ENCODE measurements around the gene FRMD1. TPM values are rescaled to one million over a fixed set of nuclear protein-coding genes. Genes with fewer than 3 reads are reported as not detected.

Gene FRMD1
- total RNA-seq, 2 experiments from 2014 or later = not detected

- no peaks in the 10 kb centered on the region for H3K36me3 Mint-ChIP-seq (ENCODE audit: low read depth)
- peaks cover 8% of the 10 kb centered on the region for H3K27me3 Mint-ChIP-seq (ENCODE audit: low read depth)
- no peak for DNase-seq
- no peak overlapping the region for H3K4me3 Mint-ChIP-seq
- H3K9me3 Mint-ChIP-seq = no peaks in the 10 kb centered on the region
- no peak overlapping the region for H3K27ac Mint-ChIP-seq
- intact Hi-C loops (cut with micrococcal nuclease) = no loop called here
- H3K4me1 Mint-ChIP-seq (ENCODE audit: low read depth) = no peaks in the 10 kb centered on the region
- CTCF ChIA-PET = no interaction called here
These were observed 52.9 kb downstream of the FRMD1 start for GRCh38 chr6:168025831-168026710.

DNA sequence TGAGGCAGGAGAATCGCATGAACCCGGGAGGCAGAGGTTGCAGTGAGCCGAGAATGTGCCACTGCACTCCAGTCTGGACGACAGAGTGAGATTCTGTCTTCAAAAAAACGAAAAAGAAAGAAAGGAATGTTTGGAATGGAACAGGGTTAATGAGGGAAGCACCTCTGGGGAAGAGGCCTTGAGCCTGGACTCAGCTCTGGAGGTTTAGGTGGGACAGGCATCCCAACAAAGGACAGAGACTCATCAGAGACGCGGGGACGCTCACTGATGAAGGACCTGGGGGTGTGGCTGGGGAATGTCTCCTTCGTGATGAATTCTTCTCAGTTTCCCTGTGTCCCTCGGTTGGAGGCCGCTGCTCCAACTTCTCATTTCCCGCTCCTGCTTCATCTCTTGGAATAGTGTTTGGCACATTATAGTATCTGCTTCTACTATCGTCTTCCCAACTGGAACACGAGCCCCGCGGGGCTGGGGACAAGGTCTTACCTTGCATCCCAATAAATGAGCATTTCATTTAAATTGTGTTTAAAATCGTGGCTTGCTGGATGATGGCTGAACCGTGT, 54.0 kb downstream of the FRMD1 start:
- CTCF ChIA-PET = no interaction called here
- H3K4me3 Mint-ChIP-seq = no peak overlapping the region

DNA sequence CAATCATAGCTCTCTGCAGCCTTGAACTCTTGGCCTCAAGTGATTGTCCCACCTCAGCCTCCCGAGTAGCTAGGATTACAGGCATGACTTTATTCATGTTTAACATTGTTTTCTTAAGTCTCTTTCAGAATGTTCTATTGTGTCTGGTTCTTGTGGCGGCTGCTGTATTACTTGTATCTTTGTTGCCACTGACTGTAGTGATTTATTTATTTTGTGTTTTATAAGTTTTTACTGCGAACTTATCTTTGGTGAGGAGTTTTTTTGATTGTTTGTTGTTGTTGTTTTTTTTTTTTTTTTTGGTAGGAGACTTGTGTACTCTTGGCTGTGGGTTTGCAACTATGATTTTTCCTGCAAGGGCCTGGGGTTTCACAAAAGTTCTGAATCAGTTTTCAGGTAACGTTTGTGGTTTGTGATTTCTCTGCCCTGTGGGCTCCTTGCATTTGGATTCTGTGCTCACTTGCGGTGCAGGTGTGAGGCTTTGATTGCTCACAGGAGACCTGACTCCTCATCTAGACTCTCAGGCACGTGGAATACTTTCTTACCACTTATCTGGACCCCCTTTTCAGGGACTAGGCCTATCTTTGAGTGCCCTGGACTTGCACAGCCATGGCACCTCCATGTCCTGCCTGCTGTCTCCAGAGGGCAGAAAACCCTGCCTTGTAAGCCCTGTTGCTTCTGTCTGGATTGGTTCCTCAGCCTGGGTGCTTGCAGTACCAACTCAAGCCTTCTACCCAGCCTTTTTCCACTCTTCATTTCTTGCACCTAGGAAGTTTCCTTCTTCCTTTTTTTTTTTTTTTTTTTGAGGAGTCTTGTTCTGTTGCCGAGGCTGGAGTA, 56.3 kb downstream of the FRMD1 start:
- CTCF ChIA-PET = no interaction called here
- intact Hi-C loops (cut with micrococcal nuclease) = no loop called here
- Mint-ChIP-seq H3K36me3 (ENCODE audit: low read depth) (no peaks in the 10 kb centered on the region), H3K27ac (no peak overlapping the region), H3K4me1 (ENCODE audit: low read depth) (no peaks in the 10 kb centered on the region), H3K9me3 (no peaks in the 10 kb centered on the region), H3K27me3 (ENCODE audit: low read depth) (peaks cover 8% of the 10 kb centered on the region), H3K4me3 (no peak overlapping the region)
- DNase-seq = no peak

More for the DNA sequence above, 54.0 kb downstream of the FRMD1 start:
- Mint-ChIP-seq H3K36me3 (ENCODE audit: low read depth) (no peaks in the 10 kb centered on the region), H3K27me3 (ENCODE audit: low read depth) (peaks cover 8% of the 10 kb centered on the region), H3K27ac (no peak overlapping the region), H3K4me1 (ENCODE audit: low read depth) (no peaks in the 10 kb centered on the region), H3K9me3 (no peaks in the 10 kb centered on the region)
- no peak for DNase-seq
- intact Hi-C loops (cut with micrococcal nuclease) = no loop called here

DNA sequence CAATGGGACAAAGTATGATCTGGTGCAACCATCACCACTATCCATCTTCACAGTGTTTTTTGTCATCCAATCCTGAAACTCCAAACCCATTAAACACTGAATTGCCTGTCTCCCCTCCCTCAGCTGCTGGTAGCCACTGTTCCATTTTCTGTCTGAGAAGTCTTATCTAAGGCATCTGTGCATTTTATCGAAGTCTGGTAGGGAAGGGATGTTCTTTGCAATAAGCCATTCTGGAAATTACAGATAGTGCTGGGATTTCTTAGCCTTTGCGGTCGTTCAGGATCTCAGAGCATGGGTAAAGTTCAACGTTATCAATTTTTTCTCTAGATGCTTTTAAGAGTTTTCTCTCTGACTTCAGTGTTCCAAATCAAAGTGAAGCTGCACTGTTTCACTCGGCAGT, 57.4 kb downstream of the FRMD1 start:
- CTCF ChIA-PET = no interaction called here
- Mint-ChIP-seq H3K4me1 (ENCODE audit: low read depth) (no peaks in the 10 kb centered on the region), H3K4me3 (no peak overlapping the region), H3K27ac (no peak overlapping the region), H3K36me3 (ENCODE audit: low read depth) (no peaks in the 10 kb centered on the region), H3K27me3 (ENCODE audit: low read depth) (peaks cover 10% of the 10 kb centered on the region), H3K9me3 (no peaks in the 10 kb centered on the region)
- intact Hi-C loops (cut with micrococcal nuclease) = no loop called here
- DNase-seq = no peak

DNA sequence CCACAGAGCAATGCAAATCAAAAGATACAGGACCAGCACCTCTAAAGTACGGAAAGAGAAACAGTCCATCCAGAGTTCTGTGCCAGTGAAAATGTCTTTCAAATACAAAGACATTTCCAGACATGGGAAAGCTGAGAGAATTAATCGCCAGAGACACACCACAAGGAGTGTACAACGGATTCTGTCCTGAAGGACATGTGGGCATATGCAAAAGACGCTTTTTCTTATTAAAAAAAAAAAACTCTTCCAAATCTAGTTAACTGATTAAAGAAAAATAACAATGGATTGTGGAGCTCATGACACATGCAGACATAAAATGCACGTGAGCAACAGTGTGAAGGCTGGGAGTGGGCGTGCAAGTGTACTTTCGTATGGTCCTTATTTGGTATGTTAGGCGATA, 58.8 kb downstream of the FRMD1 start:
- no peak for DNase-seq
- Mint-ChIP-seq H3K27ac (no peak overlapping the region), H3K4me1 (ENCODE audit: low read depth) (no peaks in the 10 kb centered on the region), H3K36me3 (ENCODE audit: low read depth) (no peaks in the 10 kb centered on the region), H3K4me3 (no peak overlapping the region), H3K27me3 (ENCODE audit: low read depth) (peaks cover 14% of the 10 kb centered on the region), H3K9me3 (no peaks in the 10 kb centered on the region)
- intact Hi-C loops (cut with micrococcal nuclease) = no loop called here
- CTCF ChIA-PET = interaction anchor here (1.0 kb wide), 1 partner anchor 1160 kb away, joined by 3 read pairs; no protein-coding TSS in a partner anchor

DNA sequence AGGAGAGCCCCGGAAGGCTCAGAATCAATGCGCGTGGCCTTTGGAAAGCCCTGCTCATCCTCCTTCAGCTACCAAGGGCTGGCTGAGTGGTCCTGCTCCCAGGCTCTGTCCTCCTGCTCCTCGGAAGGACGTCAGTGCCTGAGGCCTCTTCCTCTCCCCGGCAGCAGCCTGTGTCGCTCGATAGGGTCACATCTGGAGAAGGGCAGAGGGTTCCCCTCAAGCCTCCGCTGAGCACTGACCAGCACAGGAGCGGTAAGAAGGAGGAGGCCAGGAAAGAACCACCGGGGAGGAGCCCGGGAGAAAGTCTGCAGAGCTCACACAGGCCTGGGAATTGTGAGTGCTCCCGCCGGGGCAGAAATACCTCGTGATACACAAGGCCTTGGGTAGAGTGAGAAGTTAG, 60.3 kb downstream of the FRMD1 start:
- intact Hi-C loops (cut with micrococcal nuclease) = no loop called here
- no peak overlapping the region for H3K4me3 Mint-ChIP-seq
- peaks cover 1% of the 10 kb centered on the region for H3K9me3 Mint-ChIP-seq
- no peaks in the 10 kb centered on the region for H3K36me3 Mint-ChIP-seq (ENCODE audit: low read depth)
- CTCF ChIA-PET = no interaction called here
- no peaks in the 10 kb centered on the region for H3K4me1 Mint-ChIP-seq (ENCODE audit: low read depth)
- DNase-seq = no peak
- H3K27me3 Mint-ChIP-seq (ENCODE audit: low read depth) = peaks cover 18% of the 10 kb centered on the region
- no peak overlapping the region for H3K27ac Mint-ChIP-seq

DNA sequence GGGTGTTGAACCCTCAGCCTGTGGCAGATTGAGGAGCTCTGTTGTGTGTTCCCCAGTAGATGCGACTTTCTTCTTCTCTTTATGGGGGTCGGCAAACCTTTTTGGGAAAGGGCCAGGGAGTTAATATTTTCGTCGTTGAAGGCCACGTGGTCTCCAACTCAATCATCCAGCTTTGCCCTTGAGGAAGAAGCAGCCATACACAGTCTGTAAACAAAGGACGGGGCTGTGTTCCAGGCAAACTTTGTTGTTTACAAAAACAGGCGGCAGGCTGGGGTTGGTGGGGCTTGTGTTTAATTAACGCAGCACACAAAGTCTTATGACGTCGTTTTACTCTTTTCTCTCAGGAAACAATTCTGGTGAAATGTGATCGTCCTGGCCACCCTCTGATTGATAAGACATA, 61.4 kb downstream of the FRMD1 start:
- no peak overlapping the region for H3K27ac Mint-ChIP-seq
- CTCF ChIA-PET = no interaction called here
- no peak for DNase-seq
- no peaks in the 10 kb centered on the region for H3K36me3 Mint-ChIP-seq (ENCODE audit: low read depth)
- H3K4me1 Mint-ChIP-seq (ENCODE audit: low read depth) = no peaks in the 10 kb centered on the region
- H3K9me3 Mint-ChIP-seq = peaks cover 5% of the 10 kb centered on the region
- intact Hi-C loops (cut with micrococcal nuclease) = no loop called here
- peaks cover 18% of the 10 kb centered on the region for H3K27me3 Mint-ChIP-seq (ENCODE audit: low read depth)
- no peak overlapping the region for H3K4me3 Mint-ChIP-seq

DNA sequence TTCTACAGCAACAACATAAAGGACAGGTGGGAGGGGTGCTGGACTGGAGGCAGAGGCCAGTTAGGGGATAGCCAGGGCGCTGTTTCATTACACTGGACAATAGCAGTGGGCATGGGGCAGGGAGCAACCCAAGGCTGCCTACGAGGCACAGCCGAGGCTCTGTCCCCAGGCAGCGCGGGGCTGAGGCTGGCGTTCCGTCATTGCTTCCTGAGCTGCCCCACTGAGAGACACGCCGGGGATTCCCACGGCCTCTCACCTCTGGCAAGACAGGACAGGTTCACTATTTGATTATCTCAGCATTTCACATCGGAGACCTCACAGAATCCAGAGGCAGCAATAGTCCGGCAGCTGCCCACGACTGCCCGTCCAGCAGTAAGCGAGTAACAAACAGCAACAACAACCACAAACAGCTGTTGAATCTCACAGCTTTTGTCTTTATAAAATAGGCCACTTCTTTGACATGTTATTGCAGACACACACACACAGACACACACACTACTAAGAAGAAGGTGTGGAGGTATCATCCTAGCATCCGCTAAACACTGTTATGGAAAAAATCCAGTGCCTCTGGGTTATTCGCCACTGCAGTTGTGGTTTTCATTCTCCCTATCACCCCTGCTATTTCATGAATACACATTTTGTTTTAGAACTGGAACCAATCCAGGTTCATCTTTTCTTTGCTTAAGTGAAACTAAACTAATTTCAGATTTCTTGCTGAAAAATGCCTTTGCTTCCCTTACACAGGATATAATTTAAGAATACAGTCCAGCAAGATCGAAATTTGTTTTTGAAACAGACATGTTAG, 62.1 kb downstream of the FRMD1 start:
- CTCF ChIA-PET = no interaction called here

GRCh38 chr6:168016176-168016620, 62.8 kb downstream of the FRMD1 start:
- intact Hi-C loops (cut with micrococcal nuclease) = no loop called here
- CTCF ChIA-PET = no interaction called here
- no peaks in the 10 kb centered on the region for H3K4me1 Mint-ChIP-seq (ENCODE audit: low read depth)
- DNase-seq = no peak
- no peaks in the 10 kb centered on the region for H3K36me3 Mint-ChIP-seq (ENCODE audit: low read depth)
- no peak overlapping the region for H3K4me3 Mint-ChIP-seq
- H3K9me3 Mint-ChIP-seq = peaks cover 16% of the 10 kb centered on the region
- H3K27ac Mint-ChIP-seq = no peak overlapping the region
- peaks cover 18% of the 10 kb centered on the region for H3K27me3 Mint-ChIP-seq (ENCODE audit: low read depth)

More for the DNA sequence above, 62.1 kb downstream of the FRMD1 start:
- Mint-ChIP-seq H3K36me3 (ENCODE audit: low read depth) (no peaks in the 10 kb centered on the region), H3K4me1 (ENCODE audit: low read depth) (no peaks in the 10 kb centered on the region), H3K27me3 (ENCODE audit: low read depth) (peaks cover 18% of the 10 kb centered on the region), H3K9me3 (peaks cover 9% of the 10 kb centered on the region), H3K4me3 (no peak overlapping the region), H3K27ac (no peak overlapping the region)
- no peak for DNase-seq
- intact Hi-C loops (cut with micrococcal nuclease) = no loop called here

- Mint-ChIP-seq H3K36me3 (ENCODE audit: low read depth) (no peaks in the 10 kb centered on the region), H3K9me3 (peaks cover 21% of the 10 kb centered on the region), H3K4me1 (ENCODE audit: low read depth) (no peaks in the 10 kb centered on the region), H3K4me3 (no peak overlapping the region), H3K27me3 (ENCODE audit: low read depth) (peaks cover 18% of the 10 kb centered on the region), H3K27ac (no peak overlapping the region)
- intact Hi-C loops (cut with micrococcal nuclease) = no loop called here
- CTCF ChIA-PET = no interaction called here
- DNase-seq = no peak
These were observed 63.4 kb downstream of the FRMD1 start for GRCh38 chr6:168015482-168016175.

GRCh38 chr6:168015009-168015408, 64.0 kb downstream of the FRMD1 start:
- Mint-ChIP-seq H3K27me3 (ENCODE audit: low read depth) (peaks cover 18% of the 10 kb centered on the region), H3K9me3 (peaks cover 25% of the 10 kb centered on the region), H3K27ac (no peak overlapping the region), H3K4me3 (no peak overlapping the region), H3K4me1 (ENCODE audit: low read depth) (no peaks in the 10 kb centered on the region), H3K36me3 (ENCODE audit: low read depth) (no peaks in the 10 kb centered on the region)
- intact Hi-C loops (cut with micrococcal nuclease) = no loop called here
- CTCF ChIA-PET = no interaction called here
- no peak for DNase-seq
